HG03432 (cell line): ENCODE measurements around the gene TVP23B.
"Not testable (repeated sequence)": the region's sequence is repeated elsewhere in the genome, so short reads cannot be mapped to it uniquely, and the experiment has no call there.

Experiments used
- ATAC-seq: cut with Tn5 transposase; IDR thresholded peaks from one replicate; pipeline ENCODE4 v1.9.1; 2021; ENCODE audit warnings: mild to moderate bottlenecking, moderate library complexity; ENCODE audit not compliant: unreplicated experiment

The TVP23B gene

GRCh38 chr17:18780991-18781718, at the start of gene TVP23B:
Gene TVP23B (plus strand): TSS chr17:18781183. CDS start chr17:18781294, 111 bp downstream.
- ATAC-seq, result peak; percentile 99

- not testable (repeated sequence) for ATAC-seq
Measured at GRCh38 chr17:18732438-18732837, 48.5 kb upstream of the TVP23B start.

- ATAC-seq, result not testable (repeated sequence)
Measured at GRCh38 chr17:18733350-18733749, 47.6 kb upstream of the TVP23B start.

- not testable (repeated sequence) for ATAC-seq
Measured at GRCh38 chr17:18739616-18740391, 41.2 kb upstream of the TVP23B start.

- not testable (repeated sequence) for ATAC-seq
Measured at GRCh38 chr17:18741228-18741627, 39.8 kb upstream of the TVP23B start.

- ATAC-seq, result not testable (repeated sequence)
Measured at GRCh38 chr17:18743699-18744421, 37.1 kb upstream of the TVP23B start, which contains the start of gene FBXW10. Gene FBXW10 (plus strand): TSS chr17:18744054. CDS start chr17:18744245, 191 bp downstream.

GRCh38 chr17:18744726-18745125, 36.3 kb upstream of the TVP23B start:
- not testable (repeated sequence) for ATAC-seq

- not testable (repeated sequence) for ATAC-seq
Measured at GRCh38 chr17:18746551-18746950, 34.4 kb upstream of the TVP23B start.

GRCh38 chr17:18747501-18747900, 33.5 kb upstream of the TVP23B start:
- not testable (repeated sequence) for ATAC-seq

- ATAC-seq, result not testable (repeated sequence)
Measured at GRCh38 chr17:18750242-18750641, 30.7 kb upstream of the TVP23B start.

- ATAC-seq, result not testable (repeated sequence)
Measured at GRCh38 chr17:18753829-18754409, 27.1 kb upstream of the TVP23B start.

- not testable (repeated sequence) for ATAC-seq
Measured at GRCh38 chr17:18755969-18756368, 25.0 kb upstream of the TVP23B start.

GRCh38 chr17:18757368-18758044, 23.5 kb upstream of the TVP23B start:
- ATAC-seq, result not testable (repeated sequence)

- not testable (repeated sequence) for ATAC-seq
Measured at GRCh38 chr17:18758344-18758743, 22.6 kb upstream of the TVP23B start.

GRCh38 chr17:18760221-18760620, 20.8 kb upstream of the TVP23B start:
- ATAC-seq, result not testable (repeated sequence)

- ATAC-seq, result not testable (repeated sequence)
Measured at GRCh38 chr17:18770572-18770971, 10.4 kb upstream of the TVP23B start.

GRCh38 chr17:18771066-18771465, 9.9 kb upstream of the TVP23B start:
- ATAC-seq, result not testable (repeated sequence)

GRCh38 chr17:18772471-18772870, 8.5 kb upstream of the TVP23B start:
- ATAC-seq, result no peak

- ATAC-seq, result not testable (repeated sequence)
Measured at GRCh38 chr17:18781805-18782204, 822 bp downstream of the TVP23B start.

GRCh38 chr17:18785933-18786332, 5.0 kb downstream of the TVP23B start:
- not testable (repeated sequence) for ATAC-seq
